Bronchial epithelial cell (primary cell): ENCODE data around the gene SH3RF1. TPM values are rescaled to one million over a fixed set of nuclear protein-coding genes. Genes with fewer than 3 reads are reported as not detected.

Experiments used
- DNase-seq: peaks from one replicate; pipeline ENCODE4 v3.0.0-alpha.2; 2010; ENCODE audit warnings: low read depth
- FAIRE-seq: peaks from 2 replicates; lab custom pipeline; 2011; peaks lifted over from hg19 to GRCh38; lab: Jason Lieb, UNC
- H3K27me3 ChIP-seq: 2 replicates; pipeline ENCODE4 v1.5.1; 2011; ENCODE audit warnings: low read length; ENCODE audit not compliant: control insufficient read depth, insufficient read depth
- H3K36me3 ChIP-seq: 2 replicates; pipeline ENCODE4 v1.5.1; 2011; ENCODE audit warnings: low read length; ENCODE audit not compliant: control insufficient read depth, insufficient read depth
- H3K4me3 ChIP-seq: 2 replicates; pipeline ENCODE4 v1.5.1; 2011; ENCODE audit warnings: mild to moderate bottlenecking, low read depth, low read length, control low read depth
- CTCF ChIP-seq: IDR thresholded peaks from 2 replicates; pipeline ENCODE4 v1.5.1; 2011; ENCODE audit warnings: mild to moderate bottlenecking, moderate library complexity, low read length, control low read depth, inconsistent platforms; ENCODE audit not compliant: insufficient read depth, severe bottlenecking
- total RNA-seq: library from RNA; depleted of rRNA; stranded (reverse); fragments of >200 nt; gene quantifications from 2 replicates; pipeline ENCODE4 v1.2.1, GENCODE V29; 2014

Gene SH3RF1
- total RNA-seq, 1 donor from 2014 or later = 9.0 TPM

DNA sequence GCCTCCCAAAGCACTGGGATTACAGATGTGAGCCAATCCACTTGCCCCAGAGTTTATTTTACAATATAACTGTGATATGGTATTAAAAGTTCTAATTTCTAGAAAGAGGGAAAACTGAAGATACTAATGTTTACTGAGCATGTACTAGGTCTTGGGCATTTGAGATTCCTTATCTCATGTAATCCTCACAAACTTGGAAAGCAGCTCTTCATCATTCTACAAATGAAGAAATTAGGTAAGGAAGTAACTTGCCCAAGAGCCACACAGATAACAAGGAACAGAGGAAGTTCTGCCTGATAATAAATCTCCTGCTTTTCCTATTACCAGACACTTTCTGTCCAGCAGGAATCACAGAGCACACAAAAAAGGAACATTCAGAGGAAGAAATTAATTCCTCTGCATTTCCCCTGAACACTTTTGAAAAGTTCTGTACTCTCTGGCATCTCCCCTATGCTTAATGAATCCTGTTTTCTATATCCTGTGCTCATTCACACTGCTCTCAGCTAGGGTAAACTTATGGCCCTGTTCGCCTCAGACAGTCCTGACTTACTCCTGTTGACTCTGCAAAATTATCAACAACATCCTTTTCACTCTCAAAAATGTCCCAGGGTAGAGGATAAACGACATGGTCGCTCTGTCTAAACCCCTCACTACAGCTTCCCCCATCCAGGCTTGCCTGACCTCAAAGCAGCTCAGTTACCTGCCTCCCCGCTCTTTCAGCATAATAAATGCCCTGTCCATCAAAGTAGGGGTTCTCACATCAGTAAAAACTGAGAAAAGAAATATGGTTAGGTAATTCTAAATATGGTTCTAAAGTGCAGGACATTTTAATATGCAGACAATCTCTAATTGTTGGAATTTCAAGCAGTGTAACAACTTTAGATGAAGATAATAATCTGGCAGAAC, 13.6 kb downstream of the SH3RF1 start:
- FAIRE-seq = no peak
- H3K36me3 ChIP-seq = no peaks in the 10 kb centered on the region
- no peak for DNase-seq
- no peaks in the 10 kb centered on the region for H3K27me3 ChIP-seq
- no peak for TF ChIP-seq CTCF
- no peak overlapping the region for H3K4me3 ChIP-seq

GRCh38 chr4:169256101-169256612, 14.6 kb downstream of the SH3RF1 start:
- Histone ChIP-seq H3K36me3 (no peaks in the 10 kb centered on the region), H3K4me3 (no peak overlapping the region), H3K27me3 (no peaks in the 10 kb centered on the region)
- DNase-seq = no peak
- FAIRE-seq = no peak
- no peak for TF ChIP-seq CTCF

DNA sequence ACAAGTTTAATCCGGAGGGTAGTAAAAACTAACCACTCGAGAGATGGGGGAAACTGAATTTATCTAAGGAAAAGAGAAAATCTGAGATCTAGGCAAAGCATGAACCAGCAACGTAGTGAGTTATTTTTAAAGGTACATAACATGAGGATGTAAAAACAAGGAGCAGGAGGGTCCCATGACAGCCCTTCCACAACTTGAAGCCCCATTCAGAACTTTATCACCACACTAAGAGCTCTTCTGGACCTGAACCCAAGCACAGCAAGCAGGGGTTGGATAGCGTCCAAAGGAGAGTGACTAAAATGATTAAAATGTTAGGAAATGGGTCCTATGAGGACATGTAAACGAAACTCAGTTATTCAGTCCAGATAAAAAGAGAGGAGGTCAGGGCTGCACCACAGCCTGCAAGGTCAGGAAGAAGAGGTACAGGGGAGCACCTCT, 16.2 kb downstream of the SH3RF1 start:
- H3K36me3 ChIP-seq = no peaks in the 10 kb centered on the region
- no peak for FAIRE-seq
- no peak overlapping the region for H3K4me3 ChIP-seq
- no peaks in the 10 kb centered on the region for H3K27me3 ChIP-seq
- DNase-seq = peak; percentile 59
- TF ChIP-seq CTCF = no peak

DNA sequence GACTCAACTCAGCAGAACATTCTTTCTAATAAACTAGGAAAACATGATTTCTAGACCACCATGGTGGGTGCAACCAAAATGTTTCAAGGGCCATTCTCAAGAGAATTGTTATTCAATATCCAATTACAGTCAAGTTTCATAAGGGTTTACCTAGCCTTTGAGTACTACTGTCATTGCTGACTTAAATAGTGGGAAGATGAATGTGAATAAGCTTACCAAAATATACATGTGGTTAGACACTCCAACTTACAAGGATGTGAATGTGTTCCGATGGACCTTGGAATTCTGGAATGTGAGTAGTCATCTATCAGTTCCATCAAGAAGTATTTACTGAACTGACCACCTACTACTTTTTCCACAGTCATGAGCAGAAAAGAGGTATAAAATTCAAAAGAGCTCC, 16.9 kb downstream of the SH3RF1 start:
- FAIRE-seq (no peak), DNase-seq (no peak)
- no peak overlapping the region for H3K4me3 ChIP-seq
- no peaks in the 10 kb centered on the region for H3K36me3 ChIP-seq
- TF ChIP-seq CTCF = no peak
- no peaks in the 10 kb centered on the region for H3K27me3 ChIP-seq

GRCh38 chr4:169253113-169253671, 17.6 kb downstream of the SH3RF1 start:
- no peaks in the 10 kb centered on the region for H3K27me3 ChIP-seq
- no peaks in the 10 kb centered on the region for H3K36me3 ChIP-seq
- no peak for DNase-seq
- FAIRE-seq = no peak
- H3K4me3 ChIP-seq = no peak overlapping the region
- TF ChIP-seq CTCF = no peak
